ENCODE results near the gene TRIM58. TPM values are rescaled to one million over a fixed set of nuclear protein-coding genes. Genes with fewer than 3 reads are reported as not detected.
A peak's percentile ranks its signal among the peaks of the same experiment; 100 is the strongest.

TRIM58 gene
- total RNA-seq, 1 experiment from 2014 or later: 2.2 TPM

GRCh38 chr1:247884797-247885413, 27.9 kb downstream of the TRIM58 start:
- DNase-seq (ENCODE audit: low read depth): no peak

- DNase-seq (ENCODE audit: low read depth): no peak
Observed at GRCh38 chr1:247895163-247895637, 38.2 kb downstream of the TRIM58 start, which contains the start of gene OR2W3. Gene OR2W3, plus strand, starts transcription at chr1:247895587. Its CDS starts 0 bp downstream, at chr1:247895587.

- no peak for DNase-seq (ENCODE audit: low read depth)
Observed at GRCh38 chr1:247895976-247896375, 39.0 kb downstream of the TRIM58 start.

- DNase-seq (ENCODE audit: low read depth): no peak
Observed at GRCh38 chr1:247904122-247904521, 47.1 kb downstream of the TRIM58 start.

GRCh38 chr1:247905181-247905580, 48.2 kb downstream of the TRIM58 start:
- DNase-seq (ENCODE audit: low read depth): no peak

- DNase-seq (ENCODE audit: low read depth): no peak
Observed at GRCh38 chr1:247905910-247906503, 49.0 kb downstream of the TRIM58 start.

- peak; percentile 82 for DNase-seq (ENCODE audit: low read depth)
Observed at GRCh38 chr1:247906504-247907047, 49.6 kb downstream of the TRIM58 start.

GRCh38 chr1:247908766-247909165, 51.8 kb downstream of the TRIM58 start:
- peak; percentile 20 for DNase-seq (ENCODE audit: low read depth)

- DNase-seq (ENCODE audit: low read depth): no peak
Observed at GRCh38 chr1:247913786-247914185, 56.8 kb downstream of the TRIM58 start.

GRCh38 chr1:247914941-247915662, 58.1 kb downstream of the TRIM58 start:
- peak; percentile 72 for DNase-seq (ENCODE audit: low read depth)

GRCh38 chr1:247919952-247920351, 63.0 kb downstream of the TRIM58 start, which contains the start of gene OR2T8:
Gene OR2T8, plus strand, starts transcription at chr1:247920252. Its CDS starts 766 bp downstream, at chr1:247921018.
- no peak for DNase-seq (ENCODE audit: low read depth)

GRCh38 chr1:247923941-247924340, 67.0 kb downstream of the TRIM58 start:
- no peak for DNase-seq (ENCODE audit: low read depth)

- DNase-seq (ENCODE audit: low read depth): peak; percentile 15
Observed at GRCh38 chr1:247924868-247925267, 67.9 kb downstream of the TRIM58 start, which contains the start of gene OR2AJ1. Gene OR2AJ1, plus strand, starts transcription at chr1:247924889. Its CDS starts 8,880 bp downstream, at chr1:247933769.

Other genes with a start within 250 kb of the TRIM58 start
- not detected in 2 replicates for gene OR13G1, start 177.4 kb upstream of the TRIM58 start, total RNA-seq (2014; rRNA removed; shearing (Covaris generic))
- not detected in 2 replicates for gene OR6F1, start 140.5 kb upstream of the TRIM58 start, total RNA-seq (2014; rRNA removed; shearing (Covaris generic))
- gene OR14K1, start 118.6 kb upstream of the TRIM58 start, total RNA-seq (2014; rRNA removed; shearing (Covaris generic)): not detected in 2 replicates
- gene OR14A2, start 109.0 kb upstream of the TRIM58 start, total RNA-seq (2014; rRNA removed; shearing (Covaris generic)): not detected in 2 replicates
- not detected in 2 replicates for gene OR1C1, start 96.6 kb upstream of the TRIM58 start, total RNA-seq (2014; rRNA removed; shearing (Covaris generic))
- not detected in 2 replicates for gene OR14A16, start 33.1 kb upstream of the TRIM58 start, total RNA-seq (2014; rRNA removed; shearing (Covaris generic))
- gene OR11L1, start 15.3 kb upstream of the TRIM58 start, total RNA-seq (2014; rRNA removed; shearing (Covaris generic)): not detected in 2 replicates
- gene OR2W3, start 38.4 kb downstream of the TRIM58 start, total RNA-seq (2014; rRNA removed; shearing (Covaris generic)): 0.24 TPM in 1 of 2 replicates, not detected in the other
- gene OR2T8, start 63.1 kb downstream of the TRIM58 start, total RNA-seq (2014; rRNA removed; shearing (Covaris generic)): 0.29 TPM in 1 of 2 replicates, not detected in the other
- gene OR2AJ1, start 67.7 kb downstream of the TRIM58 start, total RNA-seq (2014; rRNA removed; shearing (Covaris generic)): not detected in 2 replicates
- gene OR2L8, start 91.7 kb downstream of the TRIM58 start, total RNA-seq (2014; rRNA removed; shearing (Covaris generic)): not detected in 2 replicates
- gene OR2AK2, start 108.0 kb downstream of the TRIM58 start, total RNA-seq (2014; rRNA removed; shearing (Covaris generic)): not detected in 2 replicates
- gene OR2L5, start 156.5 kb downstream of the TRIM58 start, total RNA-seq (2014; rRNA removed; shearing (Covaris generic)): not detected in 2 replicates
- gene OR2L2, start 172.9 kb downstream of the TRIM58 start, total RNA-seq (2014; rRNA removed; shearing (Covaris generic)): not detected in 2 replicates
- not detected in 2 replicates for gene OR2L3, start 189.6 kb downstream of the TRIM58 start, total RNA-seq (2014; rRNA removed; shearing (Covaris generic))
- not detected in 2 replicates for gene OR2L13, start 238.0 kb downstream of the TRIM58 start, total RNA-seq (2014; rRNA removed; shearing (Covaris generic))